ENCODE data around the gene MAGEA3.
A peak's percentile ranks its signal among the peaks of the same experiment; 100 is the strongest.
"Not testable (repeated sequence)": the region's sequence is repeated elsewhere in the genome, so short reads cannot be mapped to it uniquely, and the experiment has no call there.

MAGEA3 gene

GRCh38 chrX:152697952-152698931 is at the start of gene MAGEA3:
Gene MAGEA3 (plus strand): TSS chrX:152698794. CDS start chrX:152700833, 2,039 bp downstream.
- DNase-seq = not testable (repeated sequence)

DNA sequence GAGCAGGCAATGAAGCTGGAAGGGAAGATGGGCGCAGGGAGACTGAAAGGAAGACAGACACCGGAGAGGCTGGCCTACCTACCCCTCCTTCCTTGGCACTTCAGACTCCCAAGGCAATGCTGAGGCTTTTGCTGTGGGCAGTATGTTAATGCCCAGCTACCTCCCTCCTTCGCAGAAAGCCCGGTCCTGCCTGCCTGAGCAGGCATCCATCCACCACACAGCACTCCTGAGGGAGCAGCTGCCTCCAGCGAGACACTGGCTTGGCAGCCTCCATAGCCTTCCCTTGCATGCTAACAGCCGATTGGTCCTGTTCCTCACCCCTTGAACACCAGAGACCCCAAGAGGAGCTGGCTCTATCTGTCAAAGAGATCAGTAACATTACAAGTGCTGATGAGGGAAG is 46.5 kb upstream of the MAGEA3 start:
- no peak for DNase-seq

DNA sequence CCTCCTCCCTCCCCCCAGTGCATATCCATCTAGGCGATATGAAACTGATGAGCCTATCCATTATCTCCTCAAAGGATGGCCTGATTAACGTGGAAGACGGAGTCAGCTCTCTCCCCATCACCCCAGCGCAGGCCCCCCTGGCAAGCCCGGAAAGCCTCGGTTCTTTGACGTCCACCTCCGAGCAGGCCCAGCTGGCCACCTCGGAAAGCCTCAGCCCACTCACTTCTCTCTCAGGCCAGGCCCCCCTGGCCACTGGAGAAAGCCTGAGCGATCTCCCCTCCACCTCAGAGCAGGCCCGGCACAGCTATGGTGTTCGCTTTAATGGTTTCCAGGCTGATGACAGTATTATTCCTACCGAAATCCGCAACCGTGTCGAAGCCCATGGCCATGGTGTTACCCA is 46.1 kb upstream of the MAGEA3 start:
- DNase-seq = no peak

DNA sequence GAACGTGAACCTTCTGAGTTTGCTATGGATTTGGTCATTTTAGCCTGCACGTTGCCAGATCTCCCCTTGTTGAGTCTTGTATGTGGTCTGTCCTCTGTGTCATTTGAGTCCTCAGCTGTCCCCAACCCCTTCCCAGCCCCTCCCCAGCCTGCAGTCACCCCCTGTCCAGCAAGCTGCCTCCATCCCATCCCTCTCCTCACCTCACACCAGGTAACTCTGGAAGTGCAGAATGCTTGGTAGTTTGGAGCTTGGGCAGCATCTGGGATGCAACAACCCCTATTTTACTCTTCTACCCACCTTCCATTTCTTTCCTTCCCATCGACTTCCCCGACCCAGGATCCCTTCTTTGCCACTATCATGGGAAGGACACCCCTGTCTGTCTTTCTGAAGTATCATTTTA is 42.5 kb upstream of the MAGEA3 start:
- DNase-seq = no peak

GRCh38 chrX:152656890-152657289 is 41.7 kb upstream of the MAGEA3 start:
- no peak for DNase-seq

GRCh38 chrX:152658302-152658701 is 40.3 kb upstream of the MAGEA3 start:
- DNase-seq = no peak

DNA sequence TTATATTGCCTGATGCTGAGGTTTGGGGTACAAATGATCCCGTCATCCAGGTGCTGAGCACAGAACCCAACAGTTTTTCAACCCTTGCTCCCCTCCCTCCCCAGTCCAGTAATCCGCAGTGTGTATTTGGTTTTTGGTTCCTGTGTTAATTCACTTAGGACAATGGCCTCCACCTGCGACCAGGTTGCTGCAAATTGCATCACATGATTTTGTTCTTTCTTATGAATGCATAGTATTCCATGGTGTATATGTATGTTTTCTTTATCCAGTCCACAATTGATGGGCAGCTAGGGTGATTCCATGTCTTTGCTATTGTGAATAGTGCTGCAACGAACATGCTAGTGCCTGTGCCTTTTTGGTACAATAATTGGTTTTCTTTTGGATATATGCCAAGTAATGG is 35.5 kb upstream of the MAGEA3 start:
- no peak for DNase-seq

DNA sequence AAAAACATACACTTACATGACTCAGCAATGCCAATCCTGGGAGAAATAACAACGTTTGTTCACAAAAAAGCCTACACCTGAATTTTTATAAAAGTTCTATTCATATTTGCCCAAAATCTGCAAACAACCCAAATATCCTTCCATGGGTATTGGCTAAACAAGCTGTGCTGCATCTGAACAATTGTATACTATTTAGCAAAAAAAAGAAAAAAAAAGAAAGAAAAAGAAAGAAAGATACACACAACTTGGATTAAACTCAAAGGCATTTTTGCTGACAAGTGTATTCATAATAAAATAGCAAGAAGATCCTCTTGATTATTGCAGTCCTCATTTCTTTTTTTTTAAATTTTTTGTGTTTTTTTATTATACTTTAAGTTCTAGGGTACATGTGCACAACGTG is 24.5 kb upstream of the MAGEA3 start:
- no peak for DNase-seq

DNA sequence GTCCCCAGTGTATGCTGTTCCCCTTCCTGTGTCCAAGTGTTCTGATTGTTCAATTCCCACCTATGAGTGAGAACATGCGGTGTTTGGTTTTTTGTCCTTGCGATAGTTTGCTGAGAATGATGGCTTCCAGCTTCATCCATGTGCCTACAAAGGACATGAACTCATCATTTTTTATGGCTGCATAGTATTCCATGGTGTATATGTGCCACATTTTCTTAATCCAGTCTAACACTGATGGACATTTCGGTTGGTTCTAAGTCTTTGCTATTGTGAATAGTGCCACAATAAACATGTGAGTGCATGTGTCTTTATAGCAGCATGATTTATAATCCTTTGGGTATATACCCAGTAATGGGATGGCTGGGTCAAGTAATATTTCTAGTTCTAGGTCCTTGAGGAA is 23.9 kb upstream of the MAGEA3 start:
- DNase-seq = not testable (repeated sequence)

- DNase-seq = not testable (repeated sequence)
Observed at GRCh38 chrX:152681012-152681411, 17.6 kb upstream of the MAGEA3 start.

GRCh38 chrX:152700390-152700789 is 1.8 kb downstream of the MAGEA3 start:
- not testable (repeated sequence) for DNase-seq

DNA sequence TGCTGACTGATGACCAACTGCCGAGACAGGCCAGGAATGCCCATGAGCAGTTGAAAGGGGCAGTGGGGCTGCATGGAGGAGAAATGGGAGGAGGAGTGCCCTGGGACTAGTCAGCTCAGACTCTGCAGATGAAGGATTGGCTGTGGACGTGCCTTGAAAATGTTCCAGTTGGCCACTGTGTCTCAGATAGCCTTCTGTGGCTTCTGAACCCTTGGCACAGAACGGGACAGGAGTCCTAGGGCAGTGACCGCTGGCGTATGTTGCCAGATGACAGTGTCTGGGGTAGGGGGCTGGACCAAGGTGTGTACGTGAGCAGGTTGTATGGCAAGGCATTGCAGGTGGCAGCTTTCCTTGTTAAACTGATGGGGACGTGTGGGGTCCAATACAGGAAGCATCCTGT is 7.9 kb downstream of the MAGEA3 start:
- not testable (repeated sequence) for DNase-seq

DNA sequence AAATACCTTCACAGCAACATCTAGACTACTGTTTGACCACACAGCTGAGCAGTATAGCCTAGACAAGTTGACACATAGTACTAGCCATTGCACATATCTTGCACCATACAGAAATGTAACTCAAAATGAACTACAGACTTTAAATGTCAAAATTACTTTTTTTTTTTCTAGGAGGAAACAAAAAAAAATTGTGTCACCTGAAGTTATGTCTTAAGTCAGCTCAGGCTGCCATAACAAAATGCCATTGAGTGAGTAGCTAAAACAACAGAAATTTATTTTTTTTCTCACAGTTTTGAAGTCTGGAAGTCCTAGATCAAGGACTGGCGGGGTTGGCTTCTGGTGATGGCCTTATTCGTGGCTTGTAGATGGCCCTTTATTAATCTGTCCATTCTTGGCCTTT is 10.6 kb downstream of the MAGEA3 start, which contains the start of gene CSAG2:
Gene CSAG2, minus strand, starts transcription at position 101 of the 400 bp plus-strand sequence. CDS start 161 bp downstream, outside the sequence.
- not testable (repeated sequence) for DNase-seq

- DNase-seq = not testable (repeated sequence)
Observed at GRCh38 chrX:152713195-152713594, 14.6 kb downstream of the MAGEA3 start.

DNA sequence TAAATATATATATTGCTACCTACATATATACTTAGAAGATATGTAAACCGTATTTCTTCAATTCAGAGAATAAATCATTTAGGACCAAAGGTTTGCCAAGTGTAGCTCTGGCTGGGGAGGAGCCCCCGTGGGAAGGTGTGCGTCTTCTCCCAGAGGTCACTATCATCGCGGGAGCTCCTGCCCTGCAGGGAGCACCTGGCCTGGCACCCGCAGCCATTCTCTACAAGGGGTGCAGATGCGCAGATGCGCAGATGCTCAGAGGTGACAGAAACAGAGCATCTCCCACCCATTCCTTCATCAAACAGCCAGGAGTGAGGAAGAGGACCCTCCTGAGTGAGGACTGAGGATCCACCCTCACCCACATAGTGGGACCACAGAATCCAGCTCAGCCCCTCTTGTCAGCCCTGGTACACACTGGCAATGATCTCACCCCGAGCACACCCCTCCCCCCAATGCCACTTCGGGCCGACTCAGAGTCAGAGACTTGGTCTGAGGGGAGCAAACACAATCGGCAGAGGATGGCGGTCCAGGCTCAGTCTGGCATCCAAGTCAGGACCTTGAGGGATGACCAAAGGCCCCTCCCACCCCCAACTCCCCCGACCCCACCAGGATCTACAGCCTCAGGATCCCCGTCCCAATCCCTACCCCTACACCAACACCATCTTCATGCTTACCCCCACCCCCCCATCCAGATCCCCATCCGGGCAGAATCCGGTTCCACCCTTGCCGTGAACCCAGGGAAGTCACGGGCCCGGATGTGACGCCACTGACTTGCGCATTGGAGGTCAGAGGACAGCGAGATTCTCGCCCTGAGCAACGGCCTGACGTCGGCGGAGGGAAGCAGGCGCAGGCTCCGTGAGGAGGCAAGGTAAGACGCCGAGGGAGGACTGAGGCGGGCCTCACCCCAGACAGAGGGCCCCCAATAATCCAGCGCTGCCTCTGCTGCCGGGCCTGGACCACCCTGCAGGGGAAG is 15.5 kb downstream of the MAGEA3 start, which contains the start of gene MAGEA2B:
Gene MAGEA2B, plus strand, starts transcription at position 814 of the 973 bp plus-strand sequence. CDS start 2,479 bp downstream, outside the sequence.
- DNase-seq = not testable (repeated sequence)

DNA sequence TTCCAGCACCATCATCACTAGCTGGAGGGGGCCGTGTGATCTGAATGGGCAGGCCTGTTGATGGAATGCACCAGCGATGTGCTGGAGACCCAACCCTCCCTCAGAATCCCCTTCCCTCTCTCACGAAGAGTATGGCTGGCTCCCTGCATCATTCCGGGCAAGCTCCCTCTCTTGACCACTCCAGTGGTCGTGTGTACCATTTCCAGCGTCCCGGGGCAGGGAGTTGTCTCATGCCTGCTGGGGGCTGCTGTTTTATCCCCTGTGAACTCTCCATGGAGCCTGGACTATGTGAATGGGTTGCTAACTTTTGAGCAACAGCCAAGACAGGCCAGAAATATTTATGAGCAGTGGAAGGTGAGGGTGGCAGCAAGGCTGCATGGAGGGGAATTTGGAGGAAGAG is 26.8 kb downstream of the MAGEA3 start:
- no peak for DNase-seq

GRCh38 chrX:152733261-152733975 is 34.8 kb downstream of the MAGEA3 start, which contains the start of the genes CSAG1 and MAGEA12:
Gene CSAG1 (minus strand): TSS chrX:152733721. CDS start chrX:152732460, 1,261 bp downstream.
Gene MAGEA12 (plus strand): TSS chrX:152733757. CDS start chrX:152736162, 2,405 bp downstream.
- peak in 2 of 3 experiments; percentile 4 to 93 for DNase-seq

GRCh38 chrX:152734143-152734858 is 35.7 kb downstream of the MAGEA3 start:
- not testable (repeated sequence) for DNase-seq

DNA sequence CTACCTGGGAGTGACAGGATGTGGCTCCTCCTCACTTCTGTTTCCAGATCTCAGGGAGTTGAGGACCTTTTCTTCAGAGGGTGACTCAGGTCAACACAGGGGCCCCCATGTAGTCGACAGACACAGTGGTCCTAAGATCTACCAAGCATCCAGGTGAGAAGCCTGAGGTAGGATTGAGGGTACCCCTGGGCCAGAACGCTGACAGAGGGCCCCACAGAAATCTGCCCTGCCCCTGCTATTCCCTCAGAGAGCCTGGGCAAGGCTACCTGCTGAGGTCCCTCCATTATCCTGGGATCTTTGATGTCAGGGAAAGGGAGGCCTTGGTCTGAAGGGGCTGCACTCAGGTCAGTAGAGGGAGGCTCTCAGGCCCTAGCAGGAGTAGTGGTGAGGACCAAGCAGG is 36.5 kb downstream of the MAGEA3 start:
- DNase-seq = no peak

- DNase-seq = no peak
Observed at GRCh38 chrX:152735860-152736511, 37.4 kb downstream of the MAGEA3 start.

DNA sequence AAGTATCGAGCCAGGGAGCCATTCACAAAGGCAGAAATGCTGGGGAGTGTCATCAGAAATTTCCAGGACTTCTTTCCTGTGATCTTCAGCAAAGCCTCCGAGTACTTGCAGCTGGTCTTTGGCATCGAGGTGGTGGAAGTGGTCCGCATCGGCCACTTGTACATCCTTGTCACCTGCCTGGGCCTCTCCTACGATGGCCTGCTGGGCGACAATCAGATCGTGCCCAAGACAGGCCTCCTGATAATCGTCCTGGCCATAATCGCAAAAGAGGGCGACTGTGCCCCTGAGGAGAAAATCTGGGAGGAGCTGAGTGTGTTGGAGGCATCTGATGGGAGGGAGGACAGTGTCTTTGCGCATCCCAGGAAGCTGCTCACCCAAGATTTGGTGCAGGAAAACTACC is 37.9 kb downstream of the MAGEA3 start:
- DNase-seq = not testable (repeated sequence)
